ENCODE data around the gene MOXD1. TPM values are rescaled to one million over a fixed set of nuclear protein-coding genes. Genes with fewer than 3 reads are reported as not detected.

MOXD1 gene
- total and polyA plus RNA-seq, 2 of the 8 experiments (the other 6 are each of a cell fraction or from before 2014, with no cell fraction given): 1.6 to 3.5 TPM

DNA sequence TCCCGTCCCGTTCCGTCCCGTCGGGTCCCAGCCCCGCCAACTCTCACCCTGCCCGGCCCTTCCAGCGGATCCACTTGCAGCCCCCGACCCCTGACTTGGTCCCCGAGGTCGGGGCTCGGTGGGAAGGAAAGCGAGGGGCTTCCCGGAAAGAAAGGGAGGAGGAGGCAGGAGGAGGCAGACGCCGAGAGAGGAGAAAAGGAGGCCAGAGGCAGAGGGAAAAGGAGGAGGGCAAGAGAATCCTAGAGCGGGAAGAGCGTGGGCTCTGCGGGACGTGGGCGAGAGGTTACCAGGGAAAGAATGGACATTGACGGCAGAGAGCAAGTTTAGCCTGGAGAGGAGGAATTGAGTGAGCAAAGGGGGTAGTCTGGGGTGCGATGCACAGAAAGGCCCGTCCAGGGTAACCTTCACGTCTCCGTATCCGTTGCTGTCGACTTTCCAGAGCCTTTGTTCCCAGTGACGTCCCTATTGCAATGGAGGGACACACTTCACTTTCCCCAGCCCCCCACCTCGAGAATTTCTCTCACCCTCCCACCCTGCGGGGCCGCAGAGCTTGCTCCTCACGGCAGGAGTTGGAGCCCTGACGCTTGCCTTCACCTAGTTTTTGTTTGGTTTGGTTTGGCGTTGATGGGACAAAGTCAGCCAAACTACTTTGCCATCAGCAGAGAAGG lies 477 bp upstream of the MOXD1 start:
- no peaks in the 10 kb centered on the region for H4K20me1 ChIP-seq (replicated peaks in 1 of 2; ENCODE audit: control insufficient read depth in 1 of 2, insufficient read depth in 2 of 2, low read length in 2 of 2)
- H3K27ac ChIP-seq (ENCODE audit: low read depth, low read length): no peak overlapping the region
- no peaks in the 10 kb centered on the region for H3K79me2 ChIP-seq (ENCODE audit: control insufficient read depth in 1 of 2, insufficient read depth in 2 of 2, low read length in 2 of 2)
- H4K5ac ChIP-seq (ENCODE audit: insufficient read length, low read depth, low read length): no peak overlapping the region
- H2BK12ac ChIP-seq (ENCODE audit: low read depth, low read length): 0 out of 2 replicates have a peak overlapping the region, but pooled peaks have one; percentile 29
- H3K79me1 ChIP-seq (ENCODE audit: low read depth, low read length): no peaks in the 10 kb centered on the region
- no peak overlapping the region for H4K8ac ChIP-seq (ENCODE audit: extremely low read depth, insufficient read depth, low read length)
- H2BK5ac ChIP-seq (ENCODE audit: low read depth, low read length): no peak overlapping the region
- peak overlapping the region; percentile 97 for H2AFZ ChIP-seq (ENCODE audit: low read length)
- H3K18ac ChIP-seq (ENCODE audit: extremely low read depth, low read length): no peak overlapping the region
- peak overlapping the region; percentile 79 to 89 for H3K4me2 ChIP-seq (ENCODE audit: insufficient read depth in 1 of 2, low read depth in 2 of 2, low read length in 2 of 2)
- DNase-seq (ENCODE audit: low read depth in 1 of 2, low spot score in 2 of 2): peak in 1 of 2 experiments; percentile 55
- peak overlapping the region; percentile 31 to 84 (median 62) for H3K9ac ChIP-seq (replicated peaks in 1 of 4; ENCODE audit: extremely low read depth in 1 of 4, low read depth in 3 of 4, low read length in 3 of 4)
- H3K14ac ChIP-seq (ENCODE audit: insufficient read length): no peak overlapping the region
- H3K36me3 ChIP-seq (ENCODE audit: control insufficient read depth in 2 of 4, insufficient read depth in 4 of 4, low read length in 3 of 4): no peaks in the 10 kb centered on the region
- no peak overlapping the region for H4K91ac ChIP-seq (replicated peaks; ENCODE audit: insufficient read length, low read length)
- H2BK15ac ChIP-seq (ENCODE audit: low read length): no peak overlapping the region
- no peaks in the 10 kb centered on the region; a peak in 2 of 7 replicates for H3K4me1 ChIP-seq (replicated peaks in 1 of 4; ENCODE audit: control insufficient read depth in 3 of 4, insufficient read depth in 4 of 4, low read length in 3 of 4)
- 10% methylated on average over 22 of the region's 35 CpGs; no CpG with 5 or more reads in 1 of the 2 experiments for WGBS, 2 experiments (ENCODE audit: extremely low coverage in 1 of 2, insufficient coverage in 1 of 2, insufficient read length in 1 of 2, insufficient replicate concordance in 2 of 2, low coverage in 1 of 2, low lambda C conversion rate in 2 of 2, missing lambda C conversion rate in 1 of 2)
- POLR2A ChIA-PET (ENCODE audit: partially characterized antibody): no interaction called here
- H3K23me2 ChIP-seq (ENCODE audit: low read depth, low read length): peaks cover 12% of the 10 kb centered on the region
- H3K23ac ChIP-seq (ENCODE audit: insufficient read length): no peak overlapping the region
- peaks cover 6 to 43% (median 34%) of the 10 kb centered on the region in 4 experiments for H3K27me3 ChIP-seq (replicated peaks in 1 of 4; ENCODE audit: control insufficient read depth in 3 of 4, extremely low read depth in 1 of 4, insufficient read depth in 3 of 4, low read length in 3 of 4)
- H2AK5ac ChIP-seq (ENCODE audit: low read depth, low read length): no peak overlapping the region
- H2BK120ac ChIP-seq (replicated peaks; ENCODE audit: low read depth, low read length): no peak overlapping the region
- peak overlapping the region; percentile 63 to 79 (median 69) for H3K4me3 ChIP-seq (ENCODE audit: extremely low read depth in 1 of 4, insufficient read depth in 2 of 4, low read depth in 3 of 4, low read length in 4 of 4)
- H2BK20ac ChIP-seq (ENCODE audit: low read length): no peak overlapping the region
- CTCF ChIA-PET (ENCODE audit: partially characterized antibody): interaction anchor here (0.6 to 1.1 kb wide), 2 partner anchors 11 to 122 kb away, joined by 3 read pairs; no protein-coding TSS in a partner anchor
- H3K56ac ChIP-seq (replicated peaks; ENCODE audit: insufficient read length, low read depth, low read length): no peak overlapping the region
- no peak for FAIRE-seq
- no peaks in the 10 kb centered on the region; a peak in 1 of 4 replicates for H3K9me3 ChIP-seq (ENCODE audit: insufficient read depth in 2 of 2, low read depth in 1 of 2, low read length in 1 of 2)
- no peak overlapping the region for H3K4ac ChIP-seq (replicated peaks; ENCODE audit: insufficient read length, low read depth, low read length)
- peak in 1 of 2 experiments; percentile 42; a peak in 1 of 3 replicates for TF ChIP-seq POLR2A (IDR thresholded peaks at IDR 0.05; ENCODE audit: control extremely low read depth in 1 of 2, low read depth in 2 of 2, low read length in 2 of 2)
- peak; percentile 26 for TF ChIP-seq ASH2L (IDR thresholded peaks at IDR 0.05; ENCODE audit: low read length)
- no peak for TF ChIP-seq CHD2 (IDR thresholded peaks at IDR 0.05; ENCODE audit: low read length)
- no peak for TF ChIP-seq KDM5A (IDR thresholded peaks at IDR 0.05; ENCODE audit: low read length)
- TF ChIP-seq SUZ12 (IDR thresholded peaks at IDR 0.05; ENCODE audit: low read length): 0 out of 2 replicates have a peak, but pooled peaks have one; percentile 50
- 0 out of 2 replicates have a peak, but pooled peaks have one; percentile 7 for TF ChIP-seq CREB1 (IDR thresholded peaks at IDR 0.05)
- no peak for TF ChIP-seq TEAD4 (IDR thresholded peaks at IDR 0.05; ENCODE audit: low read depth, low read length)
- no peak for TF ChIP-seq CHD1 (IDR thresholded peaks at IDR 0.05; ENCODE audit: low read depth, low read length)
- no peak for TF ChIP-seq FOSL1 (IDR thresholded peaks at IDR 0.05; ENCODE audit: insufficient read depth, low read depth, low read length)
- TF ChIP-seq, protein P1, sequence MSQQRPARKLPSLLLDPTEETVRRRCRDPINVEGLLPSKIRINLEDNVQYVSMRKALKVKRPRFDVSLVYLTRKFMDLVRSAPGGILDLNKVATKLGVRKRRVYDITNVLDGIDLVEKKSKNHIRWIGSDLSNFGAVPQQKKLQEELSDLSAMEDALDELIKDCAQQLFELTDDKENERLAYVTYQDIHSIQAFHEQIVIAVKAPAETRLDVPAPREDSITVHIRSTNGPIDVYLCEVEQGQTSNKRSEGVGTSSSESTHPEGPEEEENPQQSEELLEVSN (IDR thresholded peaks at IDR 0.05): no peak
- no peak for TF ChIP-seq EGR1 (IDR thresholded peaks at IDR 0.05; ENCODE audit: borderline replicate concordance, low read depth, low read length)
- no peak for TF ChIP-seq CEBPB (IDR thresholded peaks at IDR 0.05; ENCODE audit: low read depth, low read length)
- TF ChIP-seq EZH2 (IDR thresholded peaks at IDR 0.05; ENCODE audit: low read depth, low read length, severe bottlenecking): peak; percentile 54
